Mucosa of rectum (tissue), 2 donors: ENCODE results near the gene PHLDA3.

Experiments used
- H3K27ac ChIP-seq, 2 donors: one replicate each; pipeline ENCODE4 v1.7.0; 2013; ENCODE audit warnings: inconsistent platforms in 2 of 2, low read depth in 2 of 2, low read length in 2 of 2
- H3K27me3 ChIP-seq, 2 donors: one replicate each; pipeline ENCODE4 v1.7.0; 2013; ENCODE audit warnings: low read length in 2 of 2; ENCODE audit not compliant: control insufficient read depth in 2 of 2, insufficient read depth in 2 of 2
- H3K36me3 ChIP-seq, 2 donors: one replicate each; pipeline ENCODE4 v1.7.0; 2013; ENCODE audit warnings: low read length in 2 of 2; ENCODE audit not compliant: control insufficient read depth in 2 of 2, insufficient read depth in 2 of 2
- H3K4me1 ChIP-seq, 2 donors: one replicate each; pipeline ENCODE4 v1.7.0; 2013; ENCODE audit warnings: low read length in 2 of 2, mild to moderate bottlenecking in 1 of 2; ENCODE audit not compliant: control insufficient read depth in 2 of 2, insufficient read depth in 2 of 2
- H3K4me3 ChIP-seq, 2 donors: one replicate each; pipeline ENCODE4 v1.7.0; 2013; ENCODE audit warnings: low read length in 2 of 2
- H3K9ac ChIP-seq, 2 donors: one replicate each; pipeline ENCODE4 v1.7.0; 2013; ENCODE audit warnings: low read length in 2 of 2, low read depth in 1 of 2, mild to moderate bottlenecking in 1 of 2
- H3K9me3 ChIP-seq, 2 donors: one replicate each; pipeline ENCODE4 v1.7.0; 2013; ENCODE audit warnings: low read length in 2 of 2; ENCODE audit not compliant: control insufficient read depth in 2 of 2
- donor health status: healthy.
- donor health status: Normal muscosa, but diverticular disease.

PHLDA3 gene

DNA sequence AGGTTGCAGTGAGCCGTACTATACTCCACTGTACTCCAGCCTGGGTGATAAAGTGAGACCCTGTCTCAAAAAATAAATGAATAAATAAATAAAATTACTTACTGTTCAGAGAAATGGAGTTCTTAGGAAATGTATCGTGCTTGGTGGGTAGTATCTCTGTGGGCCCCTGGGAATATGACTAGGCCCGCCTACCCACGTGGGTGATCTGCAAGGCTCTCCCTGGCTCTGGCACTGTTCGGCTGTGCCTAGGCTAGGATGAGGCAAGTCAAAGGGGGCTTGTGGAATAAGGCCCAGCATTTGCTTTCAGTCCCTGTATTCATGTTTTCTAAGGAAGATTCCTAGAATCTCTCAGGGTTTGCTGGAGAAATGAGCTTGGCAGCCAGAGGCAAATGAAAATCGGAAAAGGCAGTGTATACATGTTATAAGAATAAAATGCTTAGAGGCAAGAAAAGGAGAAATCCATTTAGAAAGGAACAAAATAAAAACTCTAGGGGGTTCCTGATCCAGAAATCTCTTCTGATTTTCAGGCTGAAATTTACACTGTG, 42.5 kb upstream of the PHLDA3 start:
- Histone ChIP-seq H3K4me1 (peaks cover 17 to 20% of the 10 kb centered on the region in 2 donors), H3K27me3 (no peaks in the 10 kb centered on the region), H3K27ac (peak overlapping the region; percentile 63 to 73), H3K9ac (peak overlapping the region in 1 of 2 donors; percentile 52), H3K36me3 (peaks cover 0 to 2% of the 10 kb centered on the region in 2 donors), H3K4me3 (no peak overlapping the region), H3K9me3 (no peaks in the 10 kb centered on the region)

DNA sequence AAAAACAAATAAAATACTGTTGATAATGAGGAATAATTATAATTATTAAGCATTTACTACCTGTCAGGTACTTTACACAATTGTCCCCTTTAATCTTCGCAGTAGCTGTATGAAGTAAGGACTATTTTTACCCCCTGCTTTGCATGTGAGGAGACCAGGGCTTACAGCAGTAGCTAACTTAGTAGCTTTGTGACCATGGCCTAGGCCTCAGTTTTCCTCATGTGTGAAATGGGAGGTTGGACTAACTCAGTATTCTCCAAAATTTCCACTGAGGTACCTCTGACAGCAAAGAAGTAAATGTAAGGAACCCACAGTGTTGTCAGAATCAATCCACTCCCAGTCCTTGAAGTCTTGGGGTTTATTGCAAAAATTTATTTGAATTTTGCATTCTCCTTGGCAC, 41.7 kb upstream of the PHLDA3 start:
- H3K36me3 ChIP-seq, result peaks cover 0 to 2% of the 10 kb centered on the region in 2 donors
- no peaks in the 10 kb centered on the region for H3K9me3 ChIP-seq
- H3K27me3 ChIP-seq, result no peaks in the 10 kb centered on the region
- no peak overlapping the region for H3K4me3 ChIP-seq
- peaks cover 24 to 26% of the 10 kb centered on the region in 2 donors for H3K4me1 ChIP-seq
- H3K27ac ChIP-seq, result no peak overlapping the region
- no peak overlapping the region for H3K9ac ChIP-seq

DNA sequence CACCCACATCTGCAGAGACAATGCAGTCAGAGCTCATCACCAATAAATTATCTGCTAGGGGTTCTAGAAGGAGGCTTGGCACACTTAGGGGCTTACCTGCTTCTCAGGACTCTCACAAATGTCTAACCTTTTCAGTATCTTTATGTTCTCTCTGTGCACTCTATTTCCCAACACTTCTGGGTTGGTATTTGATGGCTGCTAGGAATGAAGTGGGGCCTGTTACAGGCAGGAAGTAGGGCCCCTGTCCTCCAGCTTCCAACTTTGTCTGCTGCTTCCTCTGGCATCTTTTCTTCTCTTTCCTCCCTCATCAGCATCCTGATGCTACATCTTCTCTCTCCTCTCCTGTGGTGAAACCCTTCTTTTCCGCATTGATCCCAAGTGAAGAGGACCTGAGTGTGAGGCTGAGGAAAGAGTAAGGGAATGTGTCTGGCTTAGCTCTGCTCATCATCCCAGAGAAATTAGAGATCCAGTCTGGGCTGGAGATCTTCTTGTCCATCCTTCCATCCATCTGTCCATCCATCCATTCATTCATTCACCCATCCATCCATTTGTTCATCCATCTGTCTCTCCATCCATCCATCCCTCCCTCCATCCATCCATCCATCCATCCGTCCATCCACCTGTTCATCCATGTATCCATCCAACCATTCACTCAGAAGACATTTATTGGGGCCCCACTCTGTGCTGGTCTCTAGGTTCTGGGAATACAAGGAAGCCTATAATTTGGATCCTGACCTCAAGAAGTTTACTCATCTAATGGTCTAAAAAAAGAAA, 40.8 kb upstream of the PHLDA3 start:
- no peaks in the 10 kb centered on the region for H3K9me3 ChIP-seq
- peaks cover 0 to 2% of the 10 kb centered on the region in 2 donors for H3K36me3 ChIP-seq
- H3K27me3 ChIP-seq, result no peaks in the 10 kb centered on the region
- no peak overlapping the region for H3K9ac ChIP-seq
- peaks cover 34 to 36% of the 10 kb centered on the region in 2 donors for H3K4me1 ChIP-seq
- H3K4me3 ChIP-seq, result no peak overlapping the region
- H3K27ac ChIP-seq, result no peak overlapping the region

DNA sequence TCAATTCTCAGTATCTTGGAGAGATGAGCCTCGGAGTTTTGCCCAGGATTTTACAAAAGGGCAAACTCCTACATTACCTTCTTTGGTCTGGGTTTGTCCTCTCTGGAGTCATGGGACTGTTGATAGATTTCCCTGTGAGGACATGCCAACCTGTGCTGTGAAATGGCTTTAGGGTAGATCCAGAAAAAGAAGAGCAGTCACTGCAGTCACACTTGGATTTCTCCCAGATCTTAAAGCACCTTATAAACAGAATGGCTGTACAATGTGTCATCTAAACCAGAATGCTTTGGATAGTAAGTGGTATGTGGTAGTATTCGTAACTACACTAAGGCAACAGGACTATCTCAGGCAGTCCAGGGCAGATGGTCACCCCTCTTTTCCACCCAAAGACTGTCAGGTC, 39.8 kb upstream of the PHLDA3 start:
- Histone ChIP-seq H3K27me3 (no peaks in the 10 kb centered on the region), H3K36me3 (peaks cover 0 to 2% of the 10 kb centered on the region in 2 donors), H3K4me3 (no peak overlapping the region), H3K27ac (no peak overlapping the region), H3K9ac (no peak overlapping the region), H3K9me3 (no peaks in the 10 kb centered on the region), H3K4me1 (peaks cover 41 to 44% of the 10 kb centered on the region in 2 donors)

DNA sequence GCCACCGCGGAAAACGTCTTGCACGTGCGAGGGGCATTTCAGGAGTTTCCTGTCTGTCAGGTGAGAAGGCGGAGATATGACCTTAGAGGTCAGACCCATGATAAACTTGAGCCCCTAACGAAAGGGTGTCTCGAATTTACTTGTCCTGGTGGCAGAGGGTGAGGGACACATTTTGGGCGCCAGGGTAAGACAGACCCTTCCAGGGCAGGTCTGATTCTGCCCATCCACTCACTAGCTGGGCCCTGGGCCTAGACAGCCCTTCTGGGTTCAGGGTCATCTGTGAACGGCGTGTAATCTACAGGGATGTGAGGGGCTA, 38.3 kb upstream of the PHLDA3 start:
- Histone ChIP-seq H3K36me3 (peaks cover 2 to 9% of the 10 kb centered on the region in 2 donors), H3K9ac (peak overlapping the region; percentile 87 to 90), H3K27ac (peak overlapping the region; percentile 90 to 97), H3K4me3 (peak overlapping the region; percentile 79 to 89), H3K9me3 (no peaks in the 10 kb centered on the region), H3K4me1 (peaks cover 42 to 47% of the 10 kb centered on the region in 2 donors), H3K27me3 (no peaks in the 10 kb centered on the region)

DNA sequence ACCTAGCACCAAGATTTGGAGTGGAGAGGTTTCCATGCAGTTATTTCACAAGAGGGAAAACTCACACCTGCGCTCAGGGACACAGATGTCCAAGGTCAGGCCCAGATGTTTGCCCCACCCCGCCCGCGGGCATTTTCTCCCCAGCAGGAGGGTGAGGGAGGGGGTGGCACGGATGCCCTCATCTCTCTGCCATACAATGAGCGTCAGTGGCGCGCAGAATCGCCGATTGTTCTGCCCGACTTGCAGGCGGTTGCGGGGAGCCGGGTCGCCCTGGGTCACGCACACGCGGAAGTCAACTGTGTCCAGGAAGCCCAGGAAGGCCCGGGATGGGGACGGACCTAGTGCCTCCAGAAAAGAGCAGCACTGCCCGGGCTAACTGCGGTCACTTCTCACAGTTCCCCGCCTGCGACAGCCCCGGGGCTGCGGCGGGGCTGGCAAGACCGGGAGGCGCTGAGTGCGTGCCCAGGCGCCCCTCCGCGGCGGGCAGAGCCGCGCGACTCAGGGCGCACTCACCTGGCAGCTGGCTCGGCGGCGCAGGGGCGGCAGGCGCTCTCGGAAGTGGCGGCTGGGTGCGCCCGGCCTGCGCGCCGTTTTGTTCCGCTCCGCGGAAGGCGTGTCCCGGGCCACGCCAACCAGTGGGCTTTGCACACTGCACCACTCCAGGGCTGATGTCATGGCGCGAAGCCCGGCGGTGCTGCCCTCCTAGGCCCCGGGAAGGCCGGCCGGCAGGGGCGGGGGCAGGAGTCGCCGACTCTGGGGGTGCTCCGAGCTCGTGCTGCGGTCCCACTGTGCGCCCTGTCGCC, 37.8 kb upstream of the PHLDA3 start, which contains the start of gene CSRP1:
TSS of gene CSRP1 (minus strand) at position 567 of the 803 bp plus-strand sequence. CDS start 10,820 bp downstream, outside the sequence.
- peak within 1 kb of the TSS; percentile 79 to 89 for H3K4me3 ChIP-seq
- H3K4me1 ChIP-seq, result peaks cover 42 to 46% of the 10 kb centered on the region in 2 donors
- no peaks in the 10 kb centered on the region for H3K9me3 ChIP-seq
- peak within 1 kb of the TSS; percentile 90 to 97 for H3K27ac ChIP-seq
- peak within 1 kb of the TSS; percentile 87 to 90 for H3K9ac ChIP-seq
- peaks cover 2 to 9% of the 10 kb centered on the region in 2 donors for H3K36me3 ChIP-seq
- H3K27me3 ChIP-seq, result no peaks in the 10 kb centered on the region

DNA sequence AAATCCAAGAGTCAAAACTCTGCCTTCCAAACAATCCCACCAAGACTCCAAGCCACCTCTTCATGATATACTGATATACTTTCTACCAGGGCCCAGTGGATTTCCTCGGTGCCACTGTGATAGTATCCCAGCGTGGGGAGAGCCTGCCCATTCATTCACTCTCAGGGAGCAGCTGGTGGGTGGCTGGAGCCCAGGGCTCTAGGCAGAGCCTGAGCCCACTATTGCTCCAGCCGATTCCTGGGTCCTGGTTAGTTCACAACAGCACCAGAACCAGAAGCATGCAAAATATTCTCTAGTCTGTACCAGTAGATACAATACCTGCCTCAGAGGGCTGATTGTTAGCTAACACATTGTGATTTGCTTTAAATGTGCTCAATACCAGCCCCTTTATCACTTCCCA, 37.1 kb upstream of the PHLDA3 start:
- Histone ChIP-seq H3K4me1 (peaks cover 42 to 50% of the 10 kb centered on the region in 2 donors), H3K36me3 (peaks cover 2 to 9% of the 10 kb centered on the region in 2 donors), H3K27ac (peak overlapping the region; percentile 90 to 97), H3K9me3 (no peaks in the 10 kb centered on the region), H3K4me3 (peak overlapping the region; percentile 79 to 89), H3K9ac (peak overlapping the region; percentile 87 to 90), H3K27me3 (no peaks in the 10 kb centered on the region)

DNA sequence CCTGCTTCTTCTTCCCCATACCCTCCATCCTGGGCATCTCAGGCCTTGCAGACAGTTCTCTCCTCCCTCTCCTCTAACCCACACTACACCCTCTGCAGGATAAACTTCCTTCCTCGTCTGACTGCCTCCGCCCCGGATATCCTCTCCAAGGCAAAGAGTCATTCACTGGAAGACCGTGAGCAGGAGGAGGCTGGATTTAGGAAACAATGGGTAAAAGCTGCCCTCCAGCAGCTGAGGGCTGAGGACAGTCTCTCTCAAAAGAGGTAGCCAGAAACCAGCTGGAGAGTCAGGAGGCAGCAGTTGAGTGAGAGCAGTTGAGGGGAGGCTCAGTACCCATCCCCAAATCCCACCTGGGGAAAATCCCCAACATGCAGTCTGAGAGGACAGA, 36.5 kb upstream of the PHLDA3 start:
- H3K4me3 ChIP-seq, result peak overlapping the region; percentile 79 to 89
- H3K27ac ChIP-seq, result peak overlapping the region; percentile 90 to 97
- peak overlapping the region; percentile 87 to 90 for H3K9ac ChIP-seq
- H3K27me3 ChIP-seq, result no peaks in the 10 kb centered on the region
- H3K4me1 ChIP-seq, result peaks cover 45 to 56% of the 10 kb centered on the region in 2 donors
- H3K36me3 ChIP-seq, result peaks cover 2 to 9% of the 10 kb centered on the region in 2 donors
- H3K9me3 ChIP-seq, result no peaks in the 10 kb centered on the region

DNA sequence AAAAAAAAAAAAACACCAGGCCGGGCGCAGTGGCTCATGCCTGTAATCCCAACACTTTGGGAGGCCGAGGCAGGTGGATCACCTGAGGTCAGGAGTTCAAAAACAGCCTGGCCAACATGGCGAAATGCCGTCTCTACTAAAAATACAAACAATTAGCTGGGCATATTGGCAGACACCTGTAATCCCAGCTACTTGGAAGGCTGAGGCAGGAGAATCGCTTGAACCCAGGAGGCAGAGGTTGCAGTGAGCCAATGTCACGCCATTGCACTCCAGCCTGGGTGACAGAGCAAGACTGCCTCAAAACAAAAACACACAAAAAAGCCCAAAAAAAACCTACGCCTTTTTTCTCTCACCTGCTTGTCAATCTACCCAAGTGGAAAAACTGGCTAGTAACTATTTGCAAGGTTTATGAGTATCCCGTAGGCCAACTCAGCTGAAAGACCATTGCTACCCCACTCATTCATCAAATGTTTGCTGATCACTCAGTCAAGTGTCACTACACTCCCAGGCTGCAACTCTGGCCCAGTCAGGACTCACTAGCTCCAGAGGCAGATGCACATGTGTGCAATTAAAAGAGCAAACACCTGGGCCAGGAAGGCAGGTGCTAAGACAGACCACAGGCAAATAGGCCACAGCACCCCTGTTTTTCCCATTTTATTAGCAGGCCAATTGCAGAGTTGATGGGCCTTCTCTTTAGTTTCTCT, 36.0 kb upstream of the PHLDA3 start:
- Histone ChIP-seq H3K36me3 (peaks cover 2 to 9% of the 10 kb centered on the region in 2 donors), H3K9me3 (no peaks in the 10 kb centered on the region), H3K9ac (peak overlapping the region; percentile 87 to 90), H3K27me3 (no peaks in the 10 kb centered on the region), H3K27ac (peak overlapping the region; percentile 90 to 97), H3K4me1 (peaks cover 45 to 59% of the 10 kb centered on the region in 2 donors), H3K4me3 (peak overlapping the region; percentile 79 to 89)
